ENCODE data around the gene MGST2.
A peak's percentile ranks its signal among the peaks of the same experiment; 100 is the strongest.

Gene MGST2

DNA sequence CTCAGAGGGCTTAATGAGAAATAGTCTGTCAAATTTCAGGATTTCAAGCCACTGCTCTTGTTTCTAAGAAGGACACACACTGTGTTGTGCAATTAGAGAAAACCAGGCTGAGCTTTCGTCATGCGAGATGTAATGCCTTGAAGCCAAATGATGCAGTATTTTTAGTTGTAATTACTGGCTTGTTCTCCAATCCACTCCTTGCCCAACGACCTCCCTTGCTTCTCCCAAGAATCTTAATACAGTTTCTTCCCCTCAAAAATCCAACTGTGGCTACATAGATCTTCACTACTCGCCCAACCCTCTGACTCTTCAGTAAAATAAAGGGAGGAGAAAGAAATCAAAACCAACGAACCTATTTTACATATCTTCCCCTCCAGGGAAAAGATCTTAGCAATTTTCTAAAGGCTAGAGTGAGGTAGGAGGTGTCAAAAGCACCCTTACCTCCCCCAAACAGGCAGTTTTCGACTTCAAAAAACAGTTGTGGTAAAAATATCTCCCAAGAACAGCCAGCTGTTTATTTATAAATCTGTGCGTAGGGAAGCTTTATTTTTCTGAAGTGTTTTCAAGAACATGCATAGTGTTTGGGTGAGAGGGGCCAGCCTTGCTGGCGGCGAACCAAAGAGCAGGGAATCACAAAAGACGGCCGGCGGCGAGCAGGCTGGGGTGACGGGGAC is 68.7 kb downstream of the MGST2 start:
- TF ChIP-seq, protein P1, sequence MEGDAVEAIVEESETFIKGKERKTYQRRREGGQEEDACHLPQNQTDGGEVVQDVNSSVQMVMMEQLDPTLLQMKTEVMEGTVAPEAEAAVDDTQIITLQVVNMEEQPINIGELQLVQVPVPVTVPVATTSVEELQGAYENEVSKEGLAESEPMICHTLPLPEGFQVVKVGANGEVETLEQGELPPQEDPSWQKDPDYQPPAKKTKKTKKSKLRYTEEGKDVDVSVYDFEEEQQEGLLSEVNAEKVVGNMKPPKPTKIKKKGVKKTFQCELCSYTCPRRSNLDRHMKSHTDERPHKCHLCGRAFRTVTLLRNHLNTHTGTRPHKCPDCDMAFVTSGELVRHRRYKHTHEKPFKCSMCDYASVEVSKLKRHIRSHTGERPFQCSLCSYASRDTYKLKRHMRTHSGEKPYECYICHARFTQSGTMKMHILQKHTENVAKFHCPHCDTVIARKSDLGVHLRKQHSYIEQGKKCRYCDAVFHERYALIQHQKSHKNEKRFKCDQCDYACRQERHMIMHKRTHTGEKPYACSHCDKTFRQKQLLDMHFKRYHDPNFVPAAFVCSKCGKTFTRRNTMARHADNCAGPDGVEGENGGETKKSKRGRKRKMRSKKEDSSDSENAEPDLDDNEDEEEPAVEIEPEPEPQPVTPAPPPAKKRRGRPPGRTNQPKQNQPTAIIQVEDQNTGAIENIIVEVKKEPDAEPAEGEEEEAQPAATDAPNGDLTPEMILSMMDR (IDR thresholded peaks at IDR 0.05; ENCODE audit: low read depth, low read length), result no peak
- no peak for TF ChIP-seq MYC (IDR thresholded peaks at IDR 0.05; ENCODE audit: low read depth, low read length)
- TF ChIP-seq, protein P2, sequence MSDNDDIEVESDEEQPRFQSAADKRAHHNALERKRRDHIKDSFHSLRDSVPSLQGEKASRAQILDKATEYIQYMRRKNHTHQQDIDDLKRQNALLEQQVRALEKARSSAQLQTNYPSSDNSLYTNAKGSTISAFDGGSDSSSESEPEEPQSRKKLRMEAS (IDR thresholded peaks at IDR 0.05; ENCODE audit: low read depth, low read length), result no peak
- TF ChIP-seq POLR2A (IDR thresholded peaks at IDR 0.05; ENCODE audit: extremely low read depth, insufficient read length), result no peak
- DNase-seq (ENCODE audit: low read depth), result peak; percentile 58
- peak overlapping the region; percentile 28 for H3K4me3 ChIP-seq (ENCODE audit: low read depth, low read length)

DNA sequence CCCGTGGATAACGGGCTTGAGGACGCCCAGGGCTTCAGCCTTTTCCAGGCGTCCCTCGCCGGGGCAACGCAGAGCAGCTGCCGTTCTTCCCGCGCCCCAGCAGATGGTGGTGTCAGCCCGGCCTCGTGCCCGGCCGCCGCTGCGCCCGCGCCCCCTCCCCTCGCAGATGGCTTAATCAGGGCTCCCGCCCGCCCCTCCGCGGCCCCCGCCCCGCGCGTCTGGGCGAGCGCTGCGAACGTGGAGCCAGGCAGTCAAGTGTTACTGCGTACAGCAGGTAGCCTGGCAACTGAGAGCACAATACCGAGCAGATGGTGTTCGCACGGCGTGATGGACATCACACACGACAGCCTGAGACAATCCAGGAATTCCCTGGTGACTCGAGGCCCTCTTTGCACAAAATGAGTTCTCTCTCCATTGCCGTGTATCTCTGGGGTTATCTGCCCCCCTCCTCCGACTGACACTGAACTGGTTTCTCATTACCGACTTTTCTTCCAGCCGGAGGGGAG is 69.3 kb downstream of the MGST2 start:
- TF ChIP-seq MYC (IDR thresholded peaks at IDR 0.05; ENCODE audit: low read depth, low read length) (no peak), POLR2A (IDR thresholded peaks at IDR 0.05; ENCODE audit: extremely low read depth, insufficient read length) (no peak)
- TF ChIP-seq, protein P1 (IDR thresholded peaks at IDR 0.05; ENCODE audit: low read depth, low read length), result peak; percentile 37
- peak overlapping the region; percentile 36 for H3K4me3 ChIP-seq (ENCODE audit: low read depth, low read length)
- DNase-seq (ENCODE audit: low read depth), result peak; percentile 77

DNA sequence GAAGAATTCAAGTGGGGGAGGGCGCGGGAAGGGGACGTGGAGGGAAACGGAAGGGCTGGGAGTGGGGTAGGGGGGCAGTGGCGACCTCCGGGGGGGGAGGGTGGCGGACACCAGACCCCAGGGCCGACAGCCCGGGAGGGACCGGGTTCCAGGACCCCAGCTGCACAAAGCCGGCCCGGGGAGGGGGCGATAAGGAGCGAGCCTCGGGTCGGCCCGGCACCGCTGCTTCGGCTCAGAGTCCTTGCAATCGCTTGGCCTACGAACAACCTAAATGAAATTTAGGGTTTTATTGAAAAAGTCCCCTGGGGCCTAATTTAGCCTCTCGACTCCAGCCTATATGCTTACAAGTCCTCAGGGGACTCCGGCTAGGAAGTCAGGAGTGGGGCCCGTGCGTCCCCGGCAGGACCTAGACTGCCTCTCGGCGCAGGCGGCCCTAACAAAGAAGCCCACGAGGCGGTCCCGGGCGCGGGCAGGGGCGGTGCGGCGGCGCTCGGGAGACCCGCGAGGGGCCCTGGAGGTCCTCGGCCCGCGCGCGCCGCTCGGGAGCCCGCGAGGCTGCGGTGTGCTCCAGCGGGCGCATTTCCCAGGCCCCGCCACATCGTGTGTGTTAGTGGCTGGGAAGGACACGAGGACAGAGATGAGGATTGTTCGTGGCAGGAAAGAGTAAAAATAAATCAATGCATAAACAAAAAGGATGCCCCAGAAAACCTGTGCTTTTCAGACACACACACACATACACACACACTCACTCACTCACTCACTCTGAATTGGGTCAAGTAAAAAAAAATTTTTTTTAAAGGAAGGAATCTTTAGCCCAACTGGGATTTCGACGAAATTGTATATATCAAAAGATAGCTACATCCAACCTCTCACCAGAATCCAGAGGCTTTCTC is 70.0 kb downstream of the MGST2 start:
- no peak overlapping the region for H3K4me3 ChIP-seq (ENCODE audit: low read depth, low read length)
- no peak for TF ChIP-seq POLR2A (IDR thresholded peaks at IDR 0.05; ENCODE audit: extremely low read depth, insufficient read length)
- TF ChIP-seq, protein P1 (IDR thresholded peaks at IDR 0.05; ENCODE audit: low read depth, low read length), result no peak
- TF ChIP-seq, protein P2 (IDR thresholded peaks at IDR 0.05; ENCODE audit: low read depth, low read length), result no peak
- TF ChIP-seq MYC (IDR thresholded peaks at IDR 0.05; ENCODE audit: low read depth, low read length), result no peak
- DNase-seq (ENCODE audit: low read depth), result no peak

DNA sequence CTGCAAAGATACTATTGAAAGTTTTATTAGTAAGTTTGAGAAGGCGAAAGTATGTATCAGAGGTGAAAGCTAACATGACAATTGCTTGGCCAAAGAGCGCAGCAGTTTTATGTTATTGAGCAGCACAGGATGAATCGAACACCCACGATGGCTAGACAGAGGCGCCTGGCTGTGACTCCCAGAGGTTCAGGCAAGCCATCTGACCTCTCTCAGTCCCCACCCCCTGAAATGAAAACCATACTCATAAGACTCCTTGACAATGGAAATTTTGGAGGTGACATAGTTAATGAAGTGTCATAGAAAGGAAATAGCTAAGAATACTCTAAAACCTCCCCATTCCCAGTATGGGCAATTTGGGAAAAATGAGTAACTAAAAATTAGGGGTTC is 70.6 kb downstream of the MGST2 start:
- no peak overlapping the region for H3K4me3 ChIP-seq (ENCODE audit: low read depth, low read length)
- DNase-seq (ENCODE audit: low read depth), result no peak
- TF ChIP-seq, protein P2 (IDR thresholded peaks at IDR 0.05; ENCODE audit: low read depth, low read length), result no peak
- TF ChIP-seq MYC (IDR thresholded peaks at IDR 0.05; ENCODE audit: low read depth, low read length), result no peak
- TF ChIP-seq POLR2A (IDR thresholded peaks at IDR 0.05; ENCODE audit: extremely low read depth, insufficient read length), result no peak
- TF ChIP-seq, protein P1 (IDR thresholded peaks at IDR 0.05; ENCODE audit: low read depth, low read length), result no peak

DNA sequence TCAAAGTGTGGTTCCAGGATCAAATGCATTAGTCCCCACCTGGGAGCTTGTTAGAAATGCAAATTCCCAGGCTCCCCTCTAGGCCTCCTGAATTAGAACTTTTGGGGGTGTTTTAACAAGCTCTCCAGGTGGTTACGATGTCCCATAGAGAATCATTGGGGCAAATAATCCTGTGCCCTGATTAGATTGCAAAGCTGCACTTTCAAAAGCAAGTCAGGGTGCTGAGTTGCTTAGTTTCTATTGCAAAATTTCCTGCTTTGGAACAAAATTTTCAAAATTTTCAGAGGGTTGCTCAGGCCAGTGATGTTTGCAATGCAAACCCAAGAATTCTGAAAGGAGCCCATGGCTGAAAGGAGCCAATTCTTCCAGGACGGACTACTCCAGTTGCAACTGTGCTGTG is 71.0 kb downstream of the MGST2 start:
- H3K4me3 ChIP-seq (ENCODE audit: low read depth, low read length), result no peak overlapping the region
- TF ChIP-seq MYC (IDR thresholded peaks at IDR 0.05; ENCODE audit: low read depth, low read length), result no peak
- TF ChIP-seq POLR2A (IDR thresholded peaks at IDR 0.05; ENCODE audit: extremely low read depth, insufficient read length), result no peak
- DNase-seq (ENCODE audit: low read depth), result no peak
